ENCODE results near the gene SCARF2.
"Not testable (repeated sequence)": the region's sequence is repeated elsewhere in the genome, so short reads cannot be mapped to it uniquely, and the experiment has no call there.

The SCARF2 gene

GRCh38 chr22:20422271-20423007 is 15.2 kb downstream of the SCARF2 start:
- H3K36me3 Mint-ChIP-seq = peaks cover 2% of the 10 kb centered on the region
- DNase-seq (ENCODE audit: low spot score in 2 of 2) (no peak), ATAC-seq (ENCODE audit: low read depth) (no peak)
- no peak overlapping the region for H3K27ac Mint-ChIP-seq
- H3K9me3 Mint-ChIP-seq = no peaks in the 10 kb centered on the region
- H3K4me3 Mint-ChIP-seq = no peak overlapping the region
- H3K4me1 Mint-ChIP-seq = peaks cover 2% of the 10 kb centered on the region
- H3K27me3 Mint-ChIP-seq = peaks cover 17% of the 10 kb centered on the region

- H3K9me3 Mint-ChIP-seq = no peaks in the 10 kb centered on the region
Observed at GRCh38 chr22:20421507-20421874, 16.1 kb downstream of the SCARF2 start.

GRCh38 chr22:20420157-20420842 is 17.3 kb downstream of the SCARF2 start:
- H3K27me3 Mint-ChIP-seq = peaks cover 11% of the 10 kb centered on the region

More at GRCh38 chr22:20421507-20421874, 16.1 kb downstream of the SCARF2 start:
- Mint-ChIP-seq H3K4me3 (no peak overlapping the region), H3K4me1 (peaks cover 2% of the 10 kb centered on the region), H3K27ac (no peak overlapping the region), H3K36me3 (peaks cover 2% of the 10 kb centered on the region), H3K27me3 (peaks cover 11% of the 10 kb centered on the region)
- no peak for ATAC-seq (ENCODE audit: low read depth)
- no peak for DNase-seq (ENCODE audit: low spot score in 2 of 2)

GRCh38 chr22:20419664-20419951 is 18.0 kb downstream of the SCARF2 start:
- no peak for DNase-seq (ENCODE audit: low spot score in 2 of 2)
- no peaks in the 10 kb centered on the region for H3K9me3 Mint-ChIP-seq
- H3K27me3 Mint-ChIP-seq = peaks cover 9% of the 10 kb centered on the region
- no peak overlapping the region for H3K4me3 Mint-ChIP-seq
- H3K27ac Mint-ChIP-seq = no peak overlapping the region
- ATAC-seq (ENCODE audit: low read depth) = no peak
- peaks cover 2% of the 10 kb centered on the region for H3K36me3 Mint-ChIP-seq
- H3K4me1 Mint-ChIP-seq = no peaks in the 10 kb centered on the region

More at GRCh38 chr22:20420157-20420842, 17.3 kb downstream of the SCARF2 start:
- peaks cover 2% of the 10 kb centered on the region for H3K36me3 Mint-ChIP-seq
- H3K27ac Mint-ChIP-seq = no peak overlapping the region
- ATAC-seq (ENCODE audit: low read depth) (no peak), DNase-seq (ENCODE audit: low spot score in 2 of 2) (no peak)
- no peak overlapping the region for H3K4me3 Mint-ChIP-seq
- H3K9me3 Mint-ChIP-seq = no peaks in the 10 kb centered on the region
- H3K4me1 Mint-ChIP-seq = peaks cover 2% of the 10 kb centered on the region

GRCh38 chr22:20418211-20418788 is 19.3 kb downstream of the SCARF2 start:
- Mint-ChIP-seq H3K4me1 (no peaks in the 10 kb centered on the region), H3K4me3 (peak overlapping the region; percentile 54), H3K9me3 (no peaks in the 10 kb centered on the region), H3K27me3 (peaks cover 4% of the 10 kb centered on the region), H3K36me3 (no peaks in the 10 kb centered on the region), H3K27ac (no peak overlapping the region)
- peak; percentile 74 to 78 for DNase-seq (ENCODE audit: low spot score in 2 of 2)
- ATAC-seq (ENCODE audit: low read depth) = peak; percentile 80

GRCh38 chr22:20415699-20416098 is 21.9 kb downstream of the SCARF2 start:
- not testable (repeated sequence) for H3K4me3 Mint-ChIP-seq; ATAC-seq (ENCODE audit: low read depth); H3K4me1 Mint-ChIP-seq; DNase-seq (ENCODE audit: low spot score in 2 of 2); H3K9me3 Mint-ChIP-seq; H3K36me3 Mint-ChIP-seq; H3K27ac Mint-ChIP-seq; H3K27me3 Mint-ChIP-seq

- not testable (repeated sequence) for DNase-seq (ENCODE audit: low spot score in 2 of 2); H3K9me3 Mint-ChIP-seq; H3K27ac Mint-ChIP-seq; H3K4me3 Mint-ChIP-seq; H3K27me3 Mint-ChIP-seq; H3K4me1 Mint-ChIP-seq; H3K36me3 Mint-ChIP-seq; ATAC-seq (ENCODE audit: low read depth)
Observed at GRCh38 chr22:20415241-20415640, 22.4 kb downstream of the SCARF2 start.

GRCh38 chr22:20414450-20414849 is 23.2 kb downstream of the SCARF2 start:
- Mint-ChIP-seq H3K27ac (no peak overlapping the region), H3K4me1 (peaks cover 2% of the 10 kb centered on the region), H3K4me3 (no peak overlapping the region), H3K36me3 (no peaks in the 10 kb centered on the region), H3K9me3 (no peaks in the 10 kb centered on the region), H3K27me3 (peaks cover 3% of the 10 kb centered on the region)
- ATAC-seq (ENCODE audit: low read depth) = no peak
- DNase-seq (ENCODE audit: low spot score in 2 of 2) = no peak

- Mint-ChIP-seq H3K4me1 (peaks cover 2% of the 10 kb centered on the region), H3K9me3 (no peaks in the 10 kb centered on the region), H3K4me3 (no peak overlapping the region), H3K27me3 (peaks cover 1% of the 10 kb centered on the region), H3K27ac (no peak overlapping the region), H3K36me3 (no peaks in the 10 kb centered on the region)
- DNase-seq (ENCODE audit: low spot score in 2 of 2) (no peak), ATAC-seq (ENCODE audit: low read depth) (no peak)
Observed at GRCh38 chr22:20414059-20414440, 23.6 kb downstream of the SCARF2 start.

- H3K27ac Mint-ChIP-seq = no peak overlapping the region
- ATAC-seq (ENCODE audit: low read depth) (no peak), DNase-seq (ENCODE audit: low spot score in 2 of 2) (no peak)
- H3K27me3 Mint-ChIP-seq = peaks cover 1% of the 10 kb centered on the region
- peaks cover 2% of the 10 kb centered on the region for H3K4me1 Mint-ChIP-seq
- H3K4me3 Mint-ChIP-seq = no peak overlapping the region
- H3K9me3 Mint-ChIP-seq = no peaks in the 10 kb centered on the region
- no peaks in the 10 kb centered on the region for H3K36me3 Mint-ChIP-seq
Observed at GRCh38 chr22:20413217-20414058, 24.2 kb downstream of the SCARF2 start.

- peaks cover 2% of the 10 kb centered on the region for H3K4me1 Mint-ChIP-seq
- no peak overlapping the region for H3K27ac Mint-ChIP-seq
- no peak for DNase-seq (ENCODE audit: low spot score in 2 of 2)
Observed at GRCh38 chr22:20412474-20413216, 25.0 kb downstream of the SCARF2 start.

GRCh38 chr22:20409385-20409784 is 28.2 kb downstream of the SCARF2 start:
- H3K9me3 Mint-ChIP-seq; H3K4me1 Mint-ChIP-seq; H3K27ac Mint-ChIP-seq; H3K27me3 Mint-ChIP-seq; DNase-seq (ENCODE audit: low spot score in 2 of 2); ATAC-seq (ENCODE audit: low read depth); H3K36me3 Mint-ChIP-seq; H3K4me3 Mint-ChIP-seq: not testable (repeated sequence)

More at GRCh38 chr22:20412474-20413216, 25.0 kb downstream of the SCARF2 start:
- Mint-ChIP-seq H3K9me3 (no peaks in the 10 kb centered on the region), H3K4me3 (no peak overlapping the region), H3K36me3 (no peaks in the 10 kb centered on the region), H3K27me3 (peaks cover 1% of the 10 kb centered on the region)
- ATAC-seq (ENCODE audit: low read depth) = no peak

- Mint-ChIP-seq H3K27ac (no peak overlapping the region), H3K27me3 (peaks cover 1% of the 10 kb centered on the region), H3K36me3 (peaks cover 6% of the 10 kb centered on the region), H3K4me1 (peaks cover 2% of the 10 kb centered on the region), H3K9me3 (no peaks in the 10 kb centered on the region), H3K4me3 (no peak overlapping the region)
- no peak for DNase-seq (ENCODE audit: low spot score in 2 of 2)
- no peak for ATAC-seq (ENCODE audit: low read depth)
Observed at GRCh38 chr22:20408891-20409290, 28.7 kb downstream of the SCARF2 start.
